Measurements from ENCODE around the gene GATD1. TPM values are rescaled to one million over a fixed set of nuclear protein-coding genes. Genes with fewer than 3 reads are reported as not detected.

The GATD1 gene
- total RNA-seq, 4 donors from 2014 or later: 27.2 to 68.2 (median 46.0) TPM

GRCh38 chr11:824292-824880 lies 47.1 kb upstream of the GATD1 start:
- Histone ChIP-seq H3K27ac (peak overlapping the region; percentile 66), H3K4me1 (peaks cover 67% of the 10 kb centered on the region), H3K36me3 (peaks cover 36% of the 10 kb centered on the region), H3K27me3 (peaks cover 7% of the 10 kb centered on the region), H3K9me3 (no peaks in the 10 kb centered on the region), H3K4me3 (no peak overlapping the region)
- no peak for DNase-seq (ENCODE audit: low spot score in 2 of 2)
- no peak for TF ChIP-seq CTCF (IDR thresholded peaks at IDR 0.05)
- TF ChIP-seq EP300 (IDR thresholded peaks at IDR 0.05): no peak
- no peak for TF ChIP-seq POLR2AphosphoS5 (IDR thresholded peaks at IDR 0.05)
- no peak for TF ChIP-seq POLR2A (IDR thresholded peaks at IDR 0.05)
- 70% methylated on average over 2 of the region's 59 CpGs for WGBS

- H3K9me3 ChIP-seq: no peaks in the 10 kb centered on the region
- peaks cover 65% of the 10 kb centered on the region for H3K4me1 ChIP-seq
- H3K36me3 ChIP-seq: peaks cover 36% of the 10 kb centered on the region
- TF ChIP-seq POLR2A (IDR thresholded peaks at IDR 0.05): no peak
- no peak for TF ChIP-seq CTCF (IDR thresholded peaks at IDR 0.05)
- no peak for TF ChIP-seq EP300 (IDR thresholded peaks at IDR 0.05)
- TF ChIP-seq POLR2AphosphoS5 (IDR thresholded peaks at IDR 0.05): no peak
- no peak overlapping the region for H3K4me3 ChIP-seq
- H3K27ac ChIP-seq: no peak overlapping the region
- DNase-seq (ENCODE audit: low spot score in 2 of 2): no peak
- peaks cover 7% of the 10 kb centered on the region for H3K27me3 ChIP-seq
- 90% methylated on average over 32 of the region's 53 CpGs for WGBS
Measured at GRCh38 chr11:823441-824291, 46.4 kb upstream of the GATD1 start.

- Histone ChIP-seq H3K4me3 (peak overlapping the region; percentile 95), H3K27me3 (peaks cover under 1% of the 10 kb centered on the region), H3K4me1 (peaks cover 52% of the 10 kb centered on the region), H3K36me3 (peaks cover 36% of the 10 kb centered on the region), H3K27ac (peak overlapping the region; percentile 34), H3K9me3 (no peaks in the 10 kb centered on the region)
- no peak for TF ChIP-seq CTCF (IDR thresholded peaks at IDR 0.05)
- no peak for TF ChIP-seq EP300 (IDR thresholded peaks at IDR 0.05)
- no peak for TF ChIP-seq POLR2AphosphoS5 (IDR thresholded peaks at IDR 0.05)
- TF ChIP-seq POLR2A (IDR thresholded peaks at IDR 0.05): no peak
- DNase-seq (ENCODE audit: low spot score in 2 of 2): no peak
- WGBS: 85% methylated on average over 7 of the region's 22 CpGs
Measured at GRCh38 chr11:821512-822371, 44.5 kb upstream of the GATD1 start.

- Histone ChIP-seq H3K27ac (peak overlapping the region; percentile 100), H3K36me3 (peaks cover 36% of the 10 kb centered on the region), H3K9me3 (no peaks in the 10 kb centered on the region), H3K27me3 (no peaks in the 10 kb centered on the region), H3K4me3 (peak overlapping the region; percentile 95), H3K4me1 (peaks cover 47% of the 10 kb centered on the region)
- peak in 1 of 2 donors; percentile 90 for DNase-seq (ENCODE audit: low spot score in 2 of 2)
- WGBS: 48% methylated on average over 8 of the region's 11 CpGs
- TF ChIP-seq CTCF (IDR thresholded peaks at IDR 0.05): no peak
- peak in 2 of 3 donors; percentile 18 to 43 for TF ChIP-seq POLR2AphosphoS5 (IDR thresholded peaks at IDR 0.05)
- TF ChIP-seq POLR2A (IDR thresholded peaks at IDR 0.05): no peak
- no peak for TF ChIP-seq EP300 (IDR thresholded peaks at IDR 0.05)
Measured at GRCh38 chr11:820655-821511, 43.6 kb upstream of the GATD1 start.
